ENCODE measurements around the gene DGKB. TPM values are rescaled to one million over a fixed set of nuclear protein-coding genes. Genes with fewer than 3 reads are reported as not detected.

Gene DGKB
- total and polyA plus RNA-seq, 2 donors (not counting 1 experiment from before 2014, with no cell fraction given): 0.31 TPM; not detected in 1

DNA sequence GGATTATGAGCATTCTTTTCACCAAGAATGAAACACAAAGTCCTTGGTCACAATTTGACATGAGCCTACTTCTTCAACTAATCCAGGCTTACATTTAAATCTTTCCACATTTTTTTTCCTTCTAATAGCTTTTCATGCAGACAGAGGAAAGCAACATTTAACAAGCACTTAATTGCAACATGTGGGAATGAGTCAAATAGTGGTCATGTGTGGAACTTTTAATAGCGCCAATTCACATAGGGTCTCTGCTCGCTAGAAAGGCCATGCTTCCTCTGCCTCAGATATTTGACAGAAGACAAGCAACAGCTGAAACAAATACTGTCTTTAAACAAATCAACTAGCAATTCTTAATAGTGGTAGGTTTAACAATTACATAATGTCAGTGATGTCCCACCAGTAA lies 627.2 kb downstream of the DGKB start:
- H4K20me1 ChIP-seq (ENCODE audit: control insufficient read depth, extremely low read depth, insufficient read depth, low read length): no peaks in the 10 kb centered on the region
- H3K4me3 ChIP-seq (replicated peaks in 1 of 4; ENCODE audit: control extremely low read depth in 1 of 4, insufficient read depth in 1 of 4, low read depth in 3 of 4, low read length in 4 of 4): no peak overlapping the region
- TF ChIP-seq EZH2 (IDR thresholded peaks at IDR 0.05; ENCODE audit: low read length, missing control alignments) (no peak), CTCF (conservative IDR thresholded peaks at IDR 0.05 in 1 of 2, IDR thresholded peaks at IDR 0.05 in 1 of 2; ENCODE audit: low read depth in 1 of 2, low read length in 2 of 2) (no peak)
- no peaks in the 10 kb centered on the region for H3K79me2 ChIP-seq (ENCODE audit: control insufficient read depth, insufficient read depth, low read length)
- no peaks in the 10 kb centered on the region for H3K27me3 ChIP-seq (ENCODE audit: control insufficient read depth, insufficient read depth, low read length)
- H3K36me3 ChIP-seq (ENCODE audit: control insufficient read depth, insufficient read depth, low read length): no peaks in the 10 kb centered on the region
- H2AFZ ChIP-seq (ENCODE audit: low read length): no peak overlapping the region
- no peak overlapping the region for H3K9ac ChIP-seq (ENCODE audit: insufficient read depth, low read length)
- no peaks in the 10 kb centered on the region for H3K4me1 ChIP-seq (ENCODE audit: control insufficient read depth, extremely low read depth, insufficient read depth, low read length)
- H3K4me2 ChIP-seq (ENCODE audit: extremely low read depth, insufficient read depth, low read length): no peak overlapping the region
- H3K9me3 ChIP-seq (ENCODE audit: control insufficient read depth, insufficient read depth, low read depth, low read length): no peaks in the 10 kb centered on the region
- H3K27ac ChIP-seq (ENCODE audit: insufficient read depth, low read length): no peak overlapping the region
- DNase-seq (ENCODE audit: low read depth in 2 of 2): peak in 1 of 2 donors; percentile 62

- H3K4me1 ChIP-seq (ENCODE audit: control insufficient read depth, extremely low read depth, insufficient read depth, low read length): no peaks in the 10 kb centered on the region
- H2AFZ ChIP-seq (ENCODE audit: low read length): no peak overlapping the region
- DNase-seq (ENCODE audit: low read depth in 2 of 2): no peak
- H3K4me2 ChIP-seq (ENCODE audit: extremely low read depth, insufficient read depth, low read length): no peak overlapping the region
- TF ChIP-seq CTCF (conservative IDR thresholded peaks at IDR 0.05 in 1 of 2, IDR thresholded peaks at IDR 0.05 in 1 of 2; ENCODE audit: low read depth in 1 of 2, low read length in 2 of 2) (no peak), EZH2 (IDR thresholded peaks at IDR 0.05; ENCODE audit: low read length, missing control alignments) (no peak)
- H3K9ac ChIP-seq (ENCODE audit: insufficient read depth, low read length): no peak overlapping the region
- no peaks in the 10 kb centered on the region for H3K36me3 ChIP-seq (ENCODE audit: control insufficient read depth, insufficient read depth, low read length)
- H3K9me3 ChIP-seq (ENCODE audit: control insufficient read depth, insufficient read depth, low read depth, low read length): no peaks in the 10 kb centered on the region
- H3K4me3 ChIP-seq (replicated peaks in 1 of 4; ENCODE audit: control extremely low read depth in 1 of 4, insufficient read depth in 1 of 4, low read depth in 3 of 4, low read length in 4 of 4): no peak overlapping the region
- no peaks in the 10 kb centered on the region for H3K27me3 ChIP-seq (ENCODE audit: control insufficient read depth, insufficient read depth, low read length)
- H3K79me2 ChIP-seq (ENCODE audit: control insufficient read depth, insufficient read depth, low read length): no peaks in the 10 kb centered on the region
- no peaks in the 10 kb centered on the region for H4K20me1 ChIP-seq (ENCODE audit: control insufficient read depth, extremely low read depth, insufficient read depth, low read length)
- no peak overlapping the region for H3K27ac ChIP-seq (ENCODE audit: insufficient read depth, low read length)
Observed at GRCh38 chr7:14271441-14271840, 631.1 kb downstream of the DGKB start.

- H3K4me1 ChIP-seq (ENCODE audit: control insufficient read depth, extremely low read depth, insufficient read depth, low read length): no peaks in the 10 kb centered on the region
- H3K9ac ChIP-seq (ENCODE audit: insufficient read depth, low read length): no peak overlapping the region
- H3K4me2 ChIP-seq (ENCODE audit: extremely low read depth, insufficient read depth, low read length): no peak overlapping the region
- no peak overlapping the region for H3K27ac ChIP-seq (ENCODE audit: insufficient read depth, low read length)
- no peak overlapping the region for H2AFZ ChIP-seq (ENCODE audit: low read length)
- no peaks in the 10 kb centered on the region for H3K9me3 ChIP-seq (ENCODE audit: control insufficient read depth, insufficient read depth, low read depth, low read length)
- H3K4me3 ChIP-seq (replicated peaks in 1 of 4; ENCODE audit: control extremely low read depth in 1 of 4, insufficient read depth in 1 of 4, low read depth in 3 of 4, low read length in 4 of 4): no peak overlapping the region
- no peaks in the 10 kb centered on the region for H3K79me2 ChIP-seq (ENCODE audit: control insufficient read depth, insufficient read depth, low read length)
- TF ChIP-seq CTCF (conservative IDR thresholded peaks at IDR 0.05 in 1 of 2, IDR thresholded peaks at IDR 0.05 in 1 of 2; ENCODE audit: low read depth in 1 of 2, low read length in 2 of 2) (no peak), EZH2 (IDR thresholded peaks at IDR 0.05; ENCODE audit: low read length, missing control alignments) (no peak)
- H4K20me1 ChIP-seq (ENCODE audit: control insufficient read depth, extremely low read depth, insufficient read depth, low read length): no peaks in the 10 kb centered on the region
- H3K27me3 ChIP-seq (ENCODE audit: control insufficient read depth, insufficient read depth, low read length): no peaks in the 10 kb centered on the region
- no peak for DNase-seq (ENCODE audit: low read depth in 2 of 2)
- H3K36me3 ChIP-seq (ENCODE audit: control insufficient read depth, insufficient read depth, low read length): no peaks in the 10 kb centered on the region
Observed at GRCh38 chr7:14270099-14270498, 632.5 kb downstream of the DGKB start.
